Right ventricle myocardium inferior (tissue), 1 donor: ENCODE measurements around the gene TAAR5. TPM values are rescaled to one million over a fixed set of nuclear protein-coding genes. Genes with fewer than 3 reads are reported as not detected.
"Not testable (repeated sequence)": the region's sequence is repeated elsewhere in the genome, so short reads cannot be mapped to it uniquely, and the experiment has no call there.

Experiments
- ATAC-seq: fragments of 200-7000 bp; cut with Tn5 transposase; one replicate; pipeline ENCODE4 v1.9.1; 2020; ENCODE audit warnings: mild to moderate bottlenecking, moderate library complexity
- DNase-seq: peaks from one replicate; pipeline ENCODE4 v3.0.0; 2021; ENCODE audit errors: missing footprints
- intact Hi-C: fragments of 100-400 bp; cut with DNase I; formaldehyde crosslinking; loops from one replicate; pipeline ENCODE4 v1.11.0; 2022
- long read RNA-seq: library from polyadenylated mRNA; unstranded; transcript quantifications from one replicate; pipeline ENCODE4 v2.0.0, GENCODE V29; 2021
- total RNA-seq: library from RNA; stranded (reverse); fragmentation: NEBNext Ultra II Directional; extraction: Animal tissue kit (Norgen Biotek cat#: 25700); gene quantifications from one replicate; pipeline ENCODE4 v1.2.1, GENCODE V29; 2021
- donor health status: DM: no; HTN: yes; CAD: no; lungs with severe emphysema.

TAAR5 gene
- not detected for total RNA-seq
- long read RNA-seq = 0 reads

GRCh38 chr6:132589454-132589853 lies at the start of gene TAAR5:
TAAR5 (minus strand) TSS chr6:132589741; CDS start chr6:132589686, 55 bp downstream.
- ATAC-seq (no peak), DNase-seq (no peak)
- intact Hi-C loops = no loop called here

- DNase-seq, ATAC-seq, intact Hi-C loops: not testable (repeated sequence)
Measured at GRCh38 chr6:132637135-132637534, 47.6 kb upstream of the TAAR5 start.

- DNase-seq, intact Hi-C loops, ATAC-seq: not testable (repeated sequence)
Measured at GRCh38 chr6:132635906-132636305, 46.4 kb upstream of the TAAR5 start.

GRCh38 chr6:132635288-132635687 lies 45.7 kb upstream of the TAAR5 start:
- intact Hi-C loops, DNase-seq, ATAC-seq: not testable (repeated sequence)

- no peak for ATAC-seq
- intact Hi-C loops = no loop called here
- DNase-seq = no peak
Measured at GRCh38 chr6:132634796-132635195, 45.3 kb upstream of the TAAR5 start.

- intact Hi-C loops = no loop called here
- ATAC-seq = no peak
- no peak for DNase-seq
Measured at GRCh38 chr6:132633362-132633761, 43.8 kb upstream of the TAAR5 start.

GRCh38 chr6:132624175-132624574 lies 34.6 kb upstream of the TAAR5 start, which contains the start of gene TAAR2:
TAAR2 (minus strand) TSS chr6:132624275; CDS start chr6:132624275, 0 bp downstream.
- intact Hi-C loops = no loop called here
- no peak for DNase-seq
- no peak for ATAC-seq

GRCh38 chr6:132623106-132623845 lies 33.7 kb upstream of the TAAR5 start:
- ATAC-seq (no peak), DNase-seq (no peak)
- intact Hi-C loops = no loop called here

- ATAC-seq = no peak
- intact Hi-C loops = no loop called here
- no peak for DNase-seq
Measured at GRCh38 chr6:132616677-132617076, 27.1 kb upstream of the TAAR5 start.

- DNase-seq (no peak), ATAC-seq (no peak)
- intact Hi-C loops = no loop called here
Measured at GRCh38 chr6:132614554-132614953, 25.0 kb upstream of the TAAR5 start.

GRCh38 chr6:132612449-132613108 lies 23.0 kb upstream of the TAAR5 start:
- ATAC-seq (no peak), DNase-seq (no peak)
- intact Hi-C loops = no loop called here

GRCh38 chr6:132611616-132612015 lies 22.1 kb upstream of the TAAR5 start:
- no peak for DNase-seq

GRCh38 chr6:132607544-132608233 lies 18.1 kb upstream of the TAAR5 start:
- no peak for DNase-seq
- ATAC-seq = no peak
- intact Hi-C loops = no loop called here

More at GRCh38 chr6:132611616-132612015, 22.1 kb upstream of the TAAR5 start:
- intact Hi-C loops = no loop called here
- ATAC-seq = no peak

- DNase-seq = no peak
- intact Hi-C loops = no loop called here
- no peak for ATAC-seq
Measured at GRCh38 chr6:132604635-132605152, 15.2 kb upstream of the TAAR5 start.

GRCh38 chr6:132600900-132601299 lies 11.4 kb upstream of the TAAR5 start:
- ATAC-seq, intact Hi-C loops, DNase-seq: not testable (repeated sequence)

- DNase-seq (no peak), ATAC-seq (no peak)
- intact Hi-C loops = no loop called here
Measured at GRCh38 chr6:132598473-132598872, 8.9 kb upstream of the TAAR5 start.

- intact Hi-C loops = no loop called here
- DNase-seq (no peak), ATAC-seq (no peak)
Measured at GRCh38 chr6:132596201-132596600, 6.7 kb upstream of the TAAR5 start.

- ATAC-seq (no peak), DNase-seq (no peak)
- intact Hi-C loops = no loop called here
Measured at GRCh38 chr6:132592855-132593254, 3.3 kb upstream of the TAAR5 start.

- intact Hi-C loops = no loop called here
- ATAC-seq = no peak
- DNase-seq = no peak
Measured at GRCh38 chr6:132590362-132590761, 821 bp upstream of the TAAR5 start.
